DMS53 (cell line): ENCODE measurements around the gene COL21A1.

Experiments
- DNase-seq: peaks from one replicate; lab custom pipeline; 2025; lab: John Stamatoyannopoulos, UW

COL21A1 gene

GRCh38 chr6:56187686-56188085 is 59.7 kb downstream of the COL21A1 start:
- DNase-seq, result no peak

- DNase-seq, result no peak
Observed at GRCh38 chr6:56176741-56177140, 70.6 kb downstream of the COL21A1 start.

GRCh38 chr6:56173228-56173627 is 74.2 kb downstream of the COL21A1 start:
- DNase-seq, result no peak

GRCh38 chr6:56172144-56172543 is 75.2 kb downstream of the COL21A1 start:
- peak; percentile 42 for DNase-seq

- DNase-seq, result no peak
Observed at GRCh38 chr6:56169366-56169765, 78.0 kb downstream of the COL21A1 start.

GRCh38 chr6:56168596-56168995 is 78.8 kb downstream of the COL21A1 start:
- DNase-seq, result no peak

- no peak for DNase-seq
Observed at GRCh38 chr6:56162081-56162480, 85.3 kb downstream of the COL21A1 start.

GRCh38 chr6:56160489-56160888 is 86.9 kb downstream of the COL21A1 start:
- no peak for DNase-seq

GRCh38 chr6:56158571-56158970 is 88.8 kb downstream of the COL21A1 start:
- DNase-seq, result no peak

- DNase-seq, result peak; percentile 34
Observed at GRCh38 chr6:56156643-56157042, 90.7 kb downstream of the COL21A1 start.

- DNase-seq, result no peak
Observed at GRCh38 chr6:56155634-56156141, 91.7 kb downstream of the COL21A1 start.

GRCh38 chr6:56154076-56154475 is 93.3 kb downstream of the COL21A1 start:
- DNase-seq, result no peak

- no peak for DNase-seq
Observed at GRCh38 chr6:56152611-56153010, 94.8 kb downstream of the COL21A1 start.

GRCh38 chr6:56151609-56152224 is 95.7 kb downstream of the COL21A1 start:
- no peak for DNase-seq

- no peak for DNase-seq
Observed at GRCh38 chr6:56148488-56149186, 98.7 kb downstream of the COL21A1 start.

- no peak for DNase-seq
Observed at GRCh38 chr6:56147766-56148165, 99.6 kb downstream of the COL21A1 start.

- DNase-seq, result no peak
Observed at GRCh38 chr6:56146086-56146485, 101.3 kb downstream of the COL21A1 start.

GRCh38 chr6:56145616-56146015 is 101.8 kb downstream of the COL21A1 start:
- DNase-seq, result no peak

- DNase-seq, result no peak
Observed at GRCh38 chr6:56144538-56145324, 102.6 kb downstream of the COL21A1 start.

GRCh38 chr6:56143796-56144195 is 103.6 kb downstream of the COL21A1 start:
- DNase-seq, result no peak

GRCh38 chr6:56140090-56140489 is 107.3 kb downstream of the COL21A1 start:
- DNase-seq, result no peak

GRCh38 chr6:56115715-56116114 is 131.7 kb downstream of the COL21A1 start:
- DNase-seq, result no peak

- no peak for DNase-seq
Observed at GRCh38 chr6:56109149-56109548, 138.2 kb downstream of the COL21A1 start.
